GM21390 (cell line): ENCODE results near the gene NRXN3.

Experiments
- ATAC-seq: cut with Tn5 transposase; IDR thresholded peaks from one replicate; pipeline ENCODE4 v1.9.1; 2021; ENCODE audit not compliant: unreplicated experiment

Gene NRXN3

GRCh38 chr14:79585845-79586244, 1415.7 kb downstream of the NRXN3 start:
- ATAC-seq, result no peak

- no peak for ATAC-seq
These were observed 1416.2 kb downstream of the NRXN3 start for GRCh38 chr14:79586416-79586815.

GRCh38 chr14:79586989-79587598, 1416.9 kb downstream of the NRXN3 start:
- no peak for ATAC-seq

- ATAC-seq, result no peak
These were observed 1417.7 kb downstream of the NRXN3 start for GRCh38 chr14:79587875-79588274.

DNA sequence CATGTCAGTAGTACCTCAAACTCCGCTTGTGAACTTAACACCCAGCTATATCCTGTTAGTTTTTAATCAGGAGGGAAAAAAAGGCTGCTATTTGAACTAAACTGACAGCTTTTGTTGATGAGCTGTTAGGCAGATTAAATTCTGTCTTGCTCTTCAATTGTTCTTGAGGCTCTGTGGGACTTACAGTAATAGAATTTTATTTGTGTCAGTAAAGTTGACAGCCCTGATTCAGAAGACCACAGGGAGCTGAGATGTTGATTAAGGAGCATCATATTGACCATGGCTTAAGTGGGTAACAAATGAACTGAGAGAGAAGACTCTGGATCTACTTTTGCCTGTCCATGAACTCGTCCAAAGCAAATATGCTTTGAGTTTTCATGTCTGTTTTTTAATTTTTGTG, 1418.2 kb downstream of the NRXN3 start:
- no peak for ATAC-seq

- ATAC-seq, result no peak
These were observed 1426.4 kb downstream of the NRXN3 start for GRCh38 chr14:79596551-79596950.

- no peak for ATAC-seq
These were observed 1427.4 kb downstream of the NRXN3 start for GRCh38 chr14:79597566-79597965.

DNA sequence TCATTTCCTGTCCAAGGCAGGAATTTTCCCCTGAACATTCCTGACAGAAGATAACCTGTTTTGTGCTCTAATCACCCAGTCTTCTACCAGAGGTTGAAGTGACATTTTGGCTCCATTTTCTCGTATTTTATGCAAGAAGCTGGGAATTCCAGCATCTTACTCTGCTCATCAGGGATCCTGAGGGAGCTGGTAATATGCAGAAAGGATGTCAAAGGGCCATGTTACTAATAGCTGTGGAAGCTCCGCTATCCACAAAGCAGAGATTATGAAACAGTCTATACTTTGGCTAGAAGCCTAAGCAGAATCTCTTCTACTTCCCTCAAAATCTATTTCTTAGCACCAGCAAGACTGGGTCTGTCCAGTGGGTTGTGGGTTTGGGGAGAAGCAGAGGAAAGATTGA, 1428.2 kb downstream of the NRXN3 start:
- ATAC-seq, result no peak

DNA sequence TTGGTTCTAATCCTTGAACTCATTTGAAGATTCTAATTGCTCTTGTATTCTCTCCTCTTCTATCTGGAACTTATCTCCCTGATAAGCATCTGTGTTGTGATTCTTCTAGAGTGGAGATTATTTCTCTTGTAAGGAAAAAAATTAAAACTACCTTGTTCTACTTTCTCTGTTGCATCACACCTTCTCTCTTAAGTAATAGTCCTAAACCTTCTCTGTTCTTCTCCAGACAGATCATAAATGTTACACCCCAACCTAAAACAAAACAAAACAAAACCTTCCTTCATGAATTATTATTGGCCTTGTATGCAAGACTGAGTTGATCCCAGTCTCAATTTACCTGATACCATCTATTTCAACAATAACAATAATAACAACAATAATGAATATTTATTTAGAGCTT, 1429.1 kb downstream of the NRXN3 start:
- ATAC-seq, result no peak

GRCh38 chr14:79600406-79600805, 1430.2 kb downstream of the NRXN3 start:
- ATAC-seq, result no peak

DNA sequence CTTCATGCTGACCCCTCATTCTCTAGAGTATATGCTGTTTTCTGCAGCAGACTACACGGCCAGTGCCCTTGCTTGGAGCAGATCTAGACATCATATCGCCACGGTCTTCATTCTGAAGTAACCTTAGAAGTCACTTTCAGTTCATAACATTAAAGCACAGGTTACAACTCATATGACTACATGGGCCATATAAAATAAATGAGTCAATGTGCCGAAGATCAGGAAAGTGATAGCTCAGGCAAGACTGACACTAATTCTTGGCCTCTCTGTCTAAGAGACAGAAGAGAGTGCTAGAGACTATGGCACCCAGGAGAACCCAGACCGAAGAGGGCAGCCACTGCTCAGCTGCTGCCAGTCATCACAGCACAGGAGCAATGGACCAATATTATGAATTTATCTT, 1431.4 kb downstream of the NRXN3 start:
- ATAC-seq, result no peak

- no peak for ATAC-seq
These were observed 1431.9 kb downstream of the NRXN3 start for GRCh38 chr14:79602045-79602444.

DNA sequence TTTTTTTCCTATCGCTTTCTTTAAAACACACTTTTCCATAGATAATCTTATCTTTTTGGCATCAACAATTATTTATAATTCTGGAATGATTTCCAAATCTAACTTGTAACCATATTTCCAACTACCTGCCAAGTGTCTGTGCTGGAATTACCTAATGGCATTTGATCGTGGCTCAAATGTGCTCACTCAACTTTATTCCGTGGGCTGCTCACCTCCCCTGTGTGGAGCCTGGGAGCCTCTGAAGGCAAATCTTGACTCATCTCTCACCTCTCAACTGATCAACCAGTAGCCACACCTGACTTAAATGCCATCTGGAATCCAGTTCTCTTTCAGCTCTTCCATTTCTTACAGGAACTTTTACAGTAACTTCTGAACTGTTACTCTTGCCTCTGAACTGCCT, 1432.6 kb downstream of the NRXN3 start:
- no peak for ATAC-seq

GRCh38 chr14:79605849-79606248, 1435.7 kb downstream of the NRXN3 start:
- no peak for ATAC-seq

GRCh38 chr14:79608446-79608845, 1438.3 kb downstream of the NRXN3 start:
- ATAC-seq, result no peak

DNA sequence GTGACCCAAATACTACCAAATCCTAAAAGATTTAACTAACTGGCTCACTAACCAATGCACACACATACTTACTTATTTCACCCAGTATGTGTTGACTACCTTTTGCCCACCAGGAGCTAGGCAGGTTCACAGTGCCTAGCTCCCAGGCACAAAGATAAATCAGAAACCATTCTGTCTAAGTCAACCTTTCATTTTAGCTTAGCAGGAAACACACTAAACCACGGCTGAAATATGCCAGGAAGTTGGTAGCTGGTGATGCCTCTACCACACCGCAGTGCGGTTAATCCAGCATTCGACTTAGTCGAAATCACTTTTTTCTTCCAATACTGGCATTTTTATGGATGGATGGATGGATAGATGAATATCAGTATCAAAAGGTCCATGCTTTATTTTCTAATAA, 1443.5 kb downstream of the NRXN3 start:
- no peak for ATAC-seq

- ATAC-seq, result no peak
These were observed 1444.3 kb downstream of the NRXN3 start for GRCh38 chr14:79614448-79614847.

DNA sequence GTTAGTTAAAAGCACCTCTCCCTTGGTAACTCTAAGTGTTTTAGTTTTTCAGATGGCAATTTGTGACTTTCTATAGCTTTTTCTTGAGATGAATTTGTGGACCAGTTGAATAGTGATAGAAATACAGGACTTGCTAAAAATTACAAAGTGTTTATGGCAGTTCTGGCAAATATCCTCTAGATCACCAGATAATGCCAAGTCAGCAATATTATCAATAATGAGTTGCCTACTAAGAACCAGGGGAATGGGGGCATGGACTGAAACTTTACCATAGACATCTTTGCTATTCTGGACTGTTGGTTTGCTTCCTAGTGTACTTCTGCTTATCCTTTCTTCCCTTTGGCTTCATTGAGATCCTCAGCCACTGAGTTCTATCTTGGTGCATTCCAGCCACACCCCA, 1456.9 kb downstream of the NRXN3 start:
- no peak for ATAC-seq

GRCh38 chr14:79629411-79630287, 1459.5 kb downstream of the NRXN3 start:
- no peak for ATAC-seq

GRCh38 chr14:79630288-79630960, 1460.3 kb downstream of the NRXN3 start:
- no peak for ATAC-seq

DNA sequence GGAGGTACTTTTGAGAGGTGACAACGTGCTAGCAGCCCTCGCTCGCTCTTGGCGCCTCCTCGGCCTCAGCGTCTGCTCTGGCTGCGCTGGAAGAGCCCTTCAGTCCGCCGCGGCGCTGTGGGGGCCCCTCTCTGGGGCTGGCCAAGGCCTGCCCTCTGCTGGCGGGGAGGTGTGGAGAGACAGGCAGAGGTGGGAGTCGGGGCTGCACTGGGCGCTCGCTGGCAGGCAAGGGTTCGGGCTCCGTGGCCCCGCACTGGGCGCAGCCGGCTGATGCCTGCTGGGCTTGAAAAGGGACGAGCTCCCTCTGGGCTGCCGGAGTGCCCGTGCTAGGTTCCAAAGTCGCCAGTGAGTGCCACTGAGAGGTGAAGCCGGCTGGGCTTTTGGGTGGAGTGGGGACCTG, 1461.1 kb downstream of the NRXN3 start:
- ATAC-seq, result no peak

- ATAC-seq, result no peak
These were observed 1468.6 kb downstream of the NRXN3 start for GRCh38 chr14:79638672-79639266.
